Measurements from ENCODE around the gene LRRC51. TPM values are rescaled to one million over a fixed set of nuclear protein-coding genes. Genes with fewer than 3 reads are reported as not detected.

Gene LRRC51
- total and polyA plus RNA-seq, 2 of the 8 experiments (the other 6 are each of a cell fraction or from before 2014, with no cell fraction given) = 7.7 to 7.9 TPM

- H4K20me1 ChIP-seq (replicated peaks in 1 of 2; ENCODE audit: control insufficient read depth in 1 of 2, insufficient read depth in 2 of 2, low read length in 2 of 2) = peaks cover 2 to 16% of the 10 kb centered on the region in 2 experiments
- H3K79me1 ChIP-seq (ENCODE audit: low read depth, low read length) = peaks cover 13% of the 10 kb centered on the region
- DNase-seq (ENCODE audit: low read depth in 1 of 2, low spot score in 2 of 2) (no peak), FAIRE-seq (no peak)
- H3K4me1 ChIP-seq (replicated peaks in 1 of 4; ENCODE audit: control insufficient read depth in 3 of 4, insufficient read depth in 4 of 4, low read length in 3 of 4) = peaks cover 3 to 12% (median 4%) of the 10 kb centered on the region in 4 experiments; a peak in 6 of 7 replicates
- H4K8ac ChIP-seq (ENCODE audit: extremely low read depth, insufficient read depth, low read length) = no peak overlapping the region
- TF ChIP-seq CREB1 (IDR thresholded peaks at IDR 0.05) (no peak), RAD21 (IDR thresholded peaks at IDR 0.05 in 1 of 2, conservative IDR thresholded peaks at IDR 0.05 in 1 of 2; ENCODE audit: low read depth in 2 of 2, low read length in 2 of 2) (no peak), HDAC6 (IDR thresholded peaks at IDR 0.05; ENCODE audit: low read depth, low read length) (no peak), NRF1 (IDR thresholded peaks at IDR 0.05; ENCODE audit: low read depth, low read length) (no peak)
- TF ChIP-seq, protein P1, sequence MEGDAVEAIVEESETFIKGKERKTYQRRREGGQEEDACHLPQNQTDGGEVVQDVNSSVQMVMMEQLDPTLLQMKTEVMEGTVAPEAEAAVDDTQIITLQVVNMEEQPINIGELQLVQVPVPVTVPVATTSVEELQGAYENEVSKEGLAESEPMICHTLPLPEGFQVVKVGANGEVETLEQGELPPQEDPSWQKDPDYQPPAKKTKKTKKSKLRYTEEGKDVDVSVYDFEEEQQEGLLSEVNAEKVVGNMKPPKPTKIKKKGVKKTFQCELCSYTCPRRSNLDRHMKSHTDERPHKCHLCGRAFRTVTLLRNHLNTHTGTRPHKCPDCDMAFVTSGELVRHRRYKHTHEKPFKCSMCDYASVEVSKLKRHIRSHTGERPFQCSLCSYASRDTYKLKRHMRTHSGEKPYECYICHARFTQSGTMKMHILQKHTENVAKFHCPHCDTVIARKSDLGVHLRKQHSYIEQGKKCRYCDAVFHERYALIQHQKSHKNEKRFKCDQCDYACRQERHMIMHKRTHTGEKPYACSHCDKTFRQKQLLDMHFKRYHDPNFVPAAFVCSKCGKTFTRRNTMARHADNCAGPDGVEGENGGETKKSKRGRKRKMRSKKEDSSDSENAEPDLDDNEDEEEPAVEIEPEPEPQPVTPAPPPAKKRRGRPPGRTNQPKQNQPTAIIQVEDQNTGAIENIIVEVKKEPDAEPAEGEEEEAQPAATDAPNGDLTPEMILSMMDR (IDR thresholded peaks at IDR 0.05; ENCODE audit: control extremely low read depth in 1 of 3, insufficient read depth in 1 of 3, low read depth in 1 of 3, low read length in 3 of 3) = no peak
- H2AFZ ChIP-seq (ENCODE audit: low read length) = no peak overlapping the region
- no peaks in the 10 kb centered on the region for H3K27me3 ChIP-seq (replicated peaks in 1 of 4; ENCODE audit: control insufficient read depth in 3 of 4, extremely low read depth in 1 of 4, insufficient read depth in 3 of 4, low read length in 3 of 4)
- ChIA-PET POLR2A (ENCODE audit: partially characterized antibody) (interaction anchor here (1.2 to 14.4 kb wide), 8 partner anchors 5 to 73 kb away, joined by 4 to 144 read pairs (median 6); partner anchors contain the start of genes LAMTOR1, LRRC51 and TOMT), CTCF (ENCODE audit: partially characterized antibody) (interaction anchor here (1.5 to 14.0 kb wide), 5 partner anchors 8 to 140 kb away, joined by 4 to 423 read pairs (median 22); no protein-coding TSS in a partner anchor)
- no peak overlapping the region for H3K4me3 ChIP-seq (ENCODE audit: extremely low read depth in 1 of 4, insufficient read depth in 2 of 4, low read depth in 3 of 4, low read length in 4 of 4)
- no peak overlapping the region for H3K23ac ChIP-seq (ENCODE audit: insufficient read length)
- no peak overlapping the region for H3K18ac ChIP-seq (ENCODE audit: extremely low read depth, low read length)
- H3K27ac ChIP-seq (ENCODE audit: low read depth, low read length) = no peak overlapping the region
- H2BK12ac ChIP-seq (ENCODE audit: low read depth, low read length) = no peak overlapping the region
- H2BK20ac ChIP-seq (ENCODE audit: low read length) = no peak overlapping the region
- H3K79me2 ChIP-seq (ENCODE audit: control insufficient read depth in 1 of 2, insufficient read depth in 2 of 2, low read length in 2 of 2) = peaks cover 10 to 34% of the 10 kb centered on the region in 2 experiments
- no peak overlapping the region for H4K5ac ChIP-seq (ENCODE audit: insufficient read length, low read depth, low read length)
- H2BK120ac ChIP-seq (replicated peaks; ENCODE audit: low read depth, low read length) = no peak overlapping the region
- no peak overlapping the region for H3K14ac ChIP-seq (ENCODE audit: insufficient read length)
- H2AK5ac ChIP-seq (ENCODE audit: low read depth, low read length) = no peak overlapping the region
- no peak overlapping the region for H3K4ac ChIP-seq (replicated peaks; ENCODE audit: insufficient read length, low read depth, low read length)
- no peak overlapping the region for H3K4me2 ChIP-seq (ENCODE audit: insufficient read depth in 1 of 2, low read depth in 2 of 2, low read length in 2 of 2)
- H3K23me2 ChIP-seq (ENCODE audit: low read depth, low read length) = peaks cover 6% of the 10 kb centered on the region
- H4K91ac ChIP-seq (replicated peaks; ENCODE audit: insufficient read length, low read length) = no peak overlapping the region
- peaks cover 22 to 41% (median 32%) of the 10 kb centered on the region in 4 experiments for H3K36me3 ChIP-seq (ENCODE audit: control insufficient read depth in 2 of 4, insufficient read depth in 4 of 4, low read length in 3 of 4)
- H3K56ac ChIP-seq (replicated peaks; ENCODE audit: insufficient read length, low read depth, low read length) = no peak overlapping the region
- H2BK5ac ChIP-seq (ENCODE audit: low read depth, low read length) = no peak overlapping the region
- no peaks in the 10 kb centered on the region for H3K9me3 ChIP-seq (ENCODE audit: insufficient read depth in 2 of 2, low read depth in 1 of 2, low read length in 1 of 2)
- H3K9ac ChIP-seq (replicated peaks in 1 of 4; ENCODE audit: extremely low read depth in 1 of 4, low read depth in 3 of 4, low read length in 3 of 4) = no peak overlapping the region
- WGBS, 2 experiments (ENCODE audit: extremely low coverage in 1 of 2, insufficient coverage in 1 of 2, insufficient read length in 1 of 2, insufficient replicate concordance in 2 of 2, low coverage in 1 of 2, low lambda C conversion rate in 2 of 2, missing lambda C conversion rate in 1 of 2) = 92% methylated on average over 3 of the region's 3 CpGs; no CpG with 5 or more reads in 1 of the 2 experiments
- H2BK15ac ChIP-seq (ENCODE audit: low read length) = no peak overlapping the region
These were observed 18.1 kb downstream of the LRRC51 start for GRCh38 chr11:72098741-72099140.
